AG09319 (cell line): Measurements from ENCODE around the gene IL1RAPL1.

Source experiments
- DNase-seq: peaks from one replicate; pipeline ENCODE4 v3.0.0-alpha.2; 2010; ENCODE audit warnings: low read depth; ENCODE audit errors: extremely low read depth
- TF ChIP-seq, protein P1 (sequence below): IDR thresholded peaks from 2 replicates; pipeline ENCODE4 v1.5.1; 2011; ENCODE audit warnings: low read depth, mild to moderate bottlenecking, inconsistent platforms, low read length, moderate library complexity

The IL1RAPL1 gene

DNA sequence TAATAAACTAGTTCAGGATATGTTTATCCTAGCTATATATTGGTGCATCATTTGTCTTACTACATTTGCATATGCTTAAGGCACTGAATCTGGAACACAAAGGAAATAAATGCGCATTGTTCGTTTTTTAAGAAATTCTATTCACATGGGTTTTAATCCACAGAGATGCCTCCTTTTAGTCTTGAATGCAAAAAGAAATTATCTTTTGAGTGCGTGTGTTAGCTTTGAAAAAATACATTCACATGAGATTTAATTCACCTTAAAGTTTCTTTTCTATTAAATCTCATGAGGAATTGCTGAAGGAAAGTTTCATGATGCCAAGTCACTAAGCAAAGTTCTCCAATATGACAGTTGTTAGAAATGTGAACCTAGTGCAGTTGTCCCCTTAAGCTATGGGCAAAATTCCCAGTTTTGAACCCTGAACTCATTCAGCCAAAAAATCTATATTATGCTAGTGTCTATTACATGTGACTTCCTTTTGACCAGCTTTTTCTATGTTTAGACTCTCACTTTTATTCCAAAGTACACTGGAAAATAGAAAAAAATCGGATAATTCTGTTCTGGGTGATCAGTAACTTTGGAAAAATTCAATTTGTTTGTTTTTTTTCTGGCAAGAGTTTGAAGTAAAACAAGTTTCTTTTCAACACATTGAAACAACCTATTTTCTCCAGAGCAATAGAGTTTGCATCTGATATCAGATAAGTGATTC is 1201.9 kb downstream of the IL1RAPL1 start:
- TF ChIP-seq, protein P1, sequence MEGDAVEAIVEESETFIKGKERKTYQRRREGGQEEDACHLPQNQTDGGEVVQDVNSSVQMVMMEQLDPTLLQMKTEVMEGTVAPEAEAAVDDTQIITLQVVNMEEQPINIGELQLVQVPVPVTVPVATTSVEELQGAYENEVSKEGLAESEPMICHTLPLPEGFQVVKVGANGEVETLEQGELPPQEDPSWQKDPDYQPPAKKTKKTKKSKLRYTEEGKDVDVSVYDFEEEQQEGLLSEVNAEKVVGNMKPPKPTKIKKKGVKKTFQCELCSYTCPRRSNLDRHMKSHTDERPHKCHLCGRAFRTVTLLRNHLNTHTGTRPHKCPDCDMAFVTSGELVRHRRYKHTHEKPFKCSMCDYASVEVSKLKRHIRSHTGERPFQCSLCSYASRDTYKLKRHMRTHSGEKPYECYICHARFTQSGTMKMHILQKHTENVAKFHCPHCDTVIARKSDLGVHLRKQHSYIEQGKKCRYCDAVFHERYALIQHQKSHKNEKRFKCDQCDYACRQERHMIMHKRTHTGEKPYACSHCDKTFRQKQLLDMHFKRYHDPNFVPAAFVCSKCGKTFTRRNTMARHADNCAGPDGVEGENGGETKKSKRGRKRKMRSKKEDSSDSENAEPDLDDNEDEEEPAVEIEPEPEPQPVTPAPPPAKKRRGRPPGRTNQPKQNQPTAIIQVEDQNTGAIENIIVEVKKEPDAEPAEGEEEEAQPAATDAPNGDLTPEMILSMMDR: no peak

DNA sequence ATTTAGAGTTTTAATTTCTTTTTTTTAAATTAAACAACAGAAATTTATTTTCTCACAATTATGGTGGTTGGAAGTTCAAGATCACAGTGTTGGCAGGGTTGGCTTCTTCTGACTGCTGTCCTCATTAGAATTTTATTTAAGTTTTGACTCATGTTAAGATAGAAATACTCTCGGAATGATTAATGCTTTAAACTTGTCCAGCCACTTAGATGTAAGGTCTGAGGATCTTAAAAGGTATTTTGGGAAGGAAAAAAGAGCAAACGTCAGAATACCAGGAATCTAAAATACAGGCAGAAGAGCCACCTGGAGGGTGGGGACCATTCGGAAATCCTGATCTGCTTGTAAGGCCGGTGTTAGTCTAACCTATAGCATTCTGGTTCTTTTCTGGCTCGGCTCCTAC is 1205.1 kb downstream of the IL1RAPL1 start:
- no peak for DNase-seq
- TF ChIP-seq, protein P1: no peak

More for the DNA sequence above, 1201.9 kb downstream of the IL1RAPL1 start:
- DNase-seq: no peak

DNA sequence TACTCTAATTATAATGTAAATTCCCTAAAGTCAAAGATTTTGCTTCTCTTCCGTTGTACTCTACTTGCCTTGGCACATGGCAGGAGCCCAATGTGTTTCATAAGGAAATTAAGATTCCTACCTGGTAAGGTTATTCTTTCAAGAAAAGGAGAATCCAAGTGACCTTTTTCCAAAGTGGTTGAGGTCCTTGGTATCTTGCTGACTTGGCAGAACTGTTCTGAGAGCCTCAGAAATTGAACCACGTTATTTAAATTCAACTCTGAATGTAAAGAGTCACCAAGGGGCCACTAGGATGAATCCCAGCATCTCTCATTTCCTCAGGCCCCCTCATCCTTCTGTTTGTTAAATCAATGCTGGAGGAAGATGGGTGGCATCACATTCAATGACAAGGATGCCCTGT is 1209.9 kb downstream of the IL1RAPL1 start:
- DNase-seq: no peak
- TF ChIP-seq, protein P1: no peak

DNA sequence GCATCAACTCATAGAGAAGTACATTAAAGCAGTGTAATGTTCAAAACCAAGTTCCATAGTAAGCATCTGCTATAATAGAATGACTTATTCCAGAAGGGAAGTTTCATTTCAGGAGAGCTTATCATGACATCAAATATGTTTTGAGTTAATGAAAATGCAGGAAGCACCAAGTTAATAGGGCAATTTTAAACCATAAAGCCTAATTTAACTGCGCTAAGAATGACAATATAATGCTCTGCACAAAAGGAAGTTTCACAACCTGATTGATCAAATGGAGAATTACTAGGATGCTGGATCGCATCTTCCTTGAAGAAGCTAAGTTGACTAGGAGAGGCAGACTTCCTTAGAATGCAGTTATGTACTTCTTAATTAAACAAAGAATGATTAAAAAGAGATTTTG is 1211.2 kb downstream of the IL1RAPL1 start:
- TF ChIP-seq, protein P1: no peak
- DNase-seq: no peak

DNA sequence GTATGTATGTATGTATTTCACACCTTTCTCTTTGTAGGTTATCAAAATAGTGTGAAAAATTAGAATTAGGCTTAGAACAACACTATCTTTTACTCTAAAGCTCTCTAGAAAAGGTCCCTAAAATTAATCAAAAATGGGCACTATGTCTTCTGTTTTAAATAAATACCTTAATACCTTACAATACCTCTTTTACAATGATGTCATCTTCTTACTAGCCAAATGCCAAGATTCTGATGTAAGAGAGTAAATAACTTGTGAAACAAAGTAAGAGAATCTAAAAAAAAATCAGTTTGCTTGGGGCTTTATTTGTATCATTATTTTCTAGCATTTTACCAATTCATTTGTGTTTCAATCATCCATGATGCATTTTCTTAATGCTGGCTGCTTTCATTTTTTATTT is 1225.9 kb downstream of the IL1RAPL1 start:
- DNase-seq: no peak
- TF ChIP-seq, protein P1: no peak

DNA sequence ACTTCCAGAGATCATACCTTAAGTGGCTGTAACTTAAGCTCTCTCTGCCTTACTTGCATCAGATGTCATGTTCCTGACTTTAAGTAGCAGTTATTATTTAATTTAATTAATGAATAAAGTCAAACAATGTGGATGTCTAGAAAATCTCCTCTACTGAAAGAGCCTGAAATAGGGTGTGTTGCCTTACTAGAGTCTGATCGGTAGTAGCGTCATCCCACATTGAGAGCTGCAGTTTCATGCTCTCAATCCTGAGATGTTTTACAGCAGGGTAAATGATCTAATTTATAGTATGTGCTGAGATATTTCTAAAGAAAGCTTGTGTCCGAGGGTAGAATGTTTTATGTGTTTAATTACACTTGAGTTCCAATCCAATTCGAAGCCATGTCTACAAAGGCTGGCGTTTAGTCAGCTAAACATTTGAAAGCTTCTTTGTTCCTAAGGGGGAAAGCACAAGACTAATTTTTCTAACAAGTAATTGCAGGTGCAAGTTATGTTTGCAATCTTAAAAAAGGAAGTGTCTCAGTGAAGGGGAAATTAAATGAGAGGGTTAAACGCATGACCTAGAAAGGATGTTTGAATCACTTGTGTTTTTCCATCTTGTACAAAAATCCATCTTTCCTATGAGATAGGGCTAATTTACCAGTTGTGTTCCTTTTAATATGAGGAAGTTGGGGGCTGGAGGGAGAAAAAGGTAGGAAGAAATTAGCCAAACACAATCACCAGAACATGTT is 1237.1 kb downstream of the IL1RAPL1 start:
- TF ChIP-seq, protein P1: no peak
- DNase-seq: no peak

DNA sequence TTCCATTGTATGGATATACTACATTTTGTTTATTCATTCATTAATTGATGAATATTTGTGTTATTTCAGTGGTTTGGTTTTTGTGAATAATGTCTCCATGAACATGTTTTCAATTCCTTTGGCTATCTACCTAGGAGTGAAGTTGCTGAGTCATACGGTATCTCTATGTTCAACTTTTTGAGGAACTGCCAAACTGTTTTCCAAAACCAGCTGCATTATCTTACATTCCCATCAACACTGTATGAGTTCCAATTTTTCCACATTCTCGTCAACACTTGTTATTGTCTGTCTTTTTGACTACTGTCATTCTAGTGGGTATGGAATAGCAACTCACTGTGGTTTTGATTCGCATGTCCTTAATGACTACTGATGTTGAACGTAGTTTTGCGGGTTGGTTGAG is 1239.5 kb downstream of the IL1RAPL1 start:
- TF ChIP-seq, protein P1: no peak
- DNase-seq: no peak
